GM20000 (cell line): ENCODE results near the gene MPL.

Experiments used
- DNase-seq: peaks from one replicate; pipeline ENCODE4 v3.0.0; 2012; ENCODE audit warnings: low spot score
- CTCF ChIP-seq: IDR thresholded peaks from 2 replicates; pipeline ENCODE4 v1.5.1; 2012; ENCODE audit warnings: mild to moderate bottlenecking, control low read depth; ENCODE audit errors: extremely low read depth, missing control alignments

MPL gene

DNA sequence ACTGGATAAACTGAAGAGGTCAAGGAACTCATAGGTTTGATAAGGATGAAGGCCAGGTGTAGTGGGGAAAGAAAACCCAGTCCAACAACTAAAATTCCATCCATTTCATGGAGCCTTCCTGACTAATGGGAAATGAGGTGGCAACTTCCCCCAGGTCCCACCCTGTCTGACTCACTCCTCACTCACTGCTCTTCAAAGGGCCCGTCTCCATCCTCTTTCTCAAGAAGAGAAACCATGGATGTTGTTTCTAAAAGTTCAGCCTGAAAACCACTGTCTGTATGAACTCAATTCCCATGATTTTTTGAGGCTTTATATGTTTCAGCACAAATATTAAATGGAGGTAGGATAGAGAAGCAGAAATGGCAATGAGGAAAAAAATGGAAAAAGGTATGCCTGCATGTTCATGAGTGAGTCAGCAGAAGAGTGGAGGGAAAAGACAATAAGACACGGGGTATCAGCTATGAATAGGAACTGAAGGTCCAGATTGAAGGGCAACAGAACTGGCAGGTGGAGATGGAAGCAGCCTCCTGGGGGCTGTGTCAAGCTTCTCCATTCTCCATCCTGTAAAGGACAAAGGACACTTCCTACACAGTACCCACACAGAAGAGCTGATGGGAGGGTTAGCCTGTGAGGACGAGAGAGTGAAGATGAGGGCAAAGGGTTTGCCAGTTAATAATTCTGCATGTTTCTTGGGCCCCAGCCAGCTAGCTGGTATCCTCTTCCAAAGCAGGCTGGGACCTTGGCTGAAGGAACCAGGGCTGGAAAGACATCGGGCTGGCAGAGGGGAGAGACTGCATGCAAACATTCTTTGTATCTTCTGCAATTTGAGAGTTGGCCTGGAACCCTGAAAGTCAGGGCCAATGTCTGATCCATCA is 35.7 kb downstream of the MPL start:
- no peak for TF ChIP-seq CTCF
- DNase-seq: no peak

GRCh38 chr1:43376723-43377235 is 39.2 kb downstream of the MPL start:
- DNase-seq: no peak
- no peak for TF ChIP-seq CTCF

- TF ChIP-seq CTCF: no peak
- no peak for DNase-seq
Observed at GRCh38 chr1:43377831-43378230, 40.2 kb downstream of the MPL start.

GRCh38 chr1:43379476-43379875 is 41.9 kb downstream of the MPL start:
- TF ChIP-seq CTCF: no peak
- no peak for DNase-seq

- DNase-seq: no peak
- TF ChIP-seq CTCF: no peak
Observed at GRCh38 chr1:43381612-43382011, 44.0 kb downstream of the MPL start.

DNA sequence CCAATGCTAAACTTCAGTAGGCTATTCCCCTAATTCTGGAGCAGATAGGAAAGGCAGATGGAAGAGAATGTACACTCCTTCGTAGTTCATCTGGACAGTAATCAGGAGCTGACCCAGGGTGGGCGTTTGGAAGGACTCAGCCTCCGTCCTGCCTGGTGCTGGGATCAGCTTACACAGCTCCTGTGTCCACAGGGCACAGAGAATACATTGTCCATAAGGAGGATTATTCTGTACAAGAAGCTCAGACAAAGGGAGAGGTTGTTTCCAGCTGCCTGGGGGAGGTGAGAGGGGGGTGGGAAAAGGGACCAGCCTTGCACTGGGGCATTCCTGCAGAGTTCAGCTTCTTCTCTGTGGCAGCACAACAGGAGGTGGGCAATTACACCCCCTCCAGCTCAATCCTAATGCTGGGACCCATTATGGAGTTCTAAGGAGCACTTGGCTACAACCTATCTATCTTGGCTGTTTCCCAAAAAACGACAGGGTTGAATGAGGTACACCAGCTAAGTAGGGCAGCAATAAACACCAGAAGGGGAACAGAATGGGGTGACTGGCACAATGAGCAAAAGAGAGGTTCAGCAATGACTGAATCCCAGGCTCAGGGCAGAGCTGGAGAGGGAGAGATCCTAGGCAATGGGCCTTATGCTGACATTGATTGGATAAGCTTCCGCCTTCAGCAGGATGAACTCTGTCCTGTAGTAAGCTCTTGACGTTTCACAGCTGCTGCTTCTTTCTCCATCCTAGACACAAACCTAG is 44.6 kb downstream of the MPL start:
- no peak for TF ChIP-seq CTCF
- no peak for DNase-seq

GRCh38 chr1:43383449-43383848 is 45.8 kb downstream of the MPL start:
- no peak for DNase-seq
- no peak for TF ChIP-seq CTCF
